Spleen (tissue), 7 donors: ENCODE results near the gene GREB1L.

Source experiments
- CTCF ChIP-seq, 11 experiments: fragments of 200-600 bp in 7 of 11; fragments of 450-650 bp in 4 of 11; sonication (generic) in 4 of 11; IDR thresholded peaks in 8 of 11; conservative IDR thresholded peaks in 3 of 11; 1 replicate in 7 of 11; 2 replicates in 4 of 11; pipeline versions ENCODE4 v1.4.0 to v1.8.0; 2016 to 2021; ENCODE audit warnings: antibody characterized with exemption in 11 of 11, inconsistent platforms in 4 of 11, mild to moderate bottlenecking in 1 of 11
- POLR2A ChIP-seq, 3 donors: fragments of 450-650 bp; IDR thresholded peaks; one replicate each; pipeline ENCODE4 v1.5.1; 2017; ENCODE audit warnings: antibody characterized with exemption in 3 of 3, mild to moderate bottlenecking in 1 of 3
- donor health status: DM: no; HTN: no; CAD: no; lungs with moderate emphysema.
- donor health status: DM: no; HTN: no; CAD: no.
- donor health status: DM: no; HTN: no; CAD: no.

- TF ChIP-seq CTCF (IDR thresholded peaks at IDR 0.05 in 8 of 11, conservative IDR thresholded peaks at IDR 0.05 in 3 of 11) (no peak), POLR2A (IDR thresholded peaks at IDR 0.05) (no peak)
Measured at GRCh38 chr18:21335927-21336488, 94.0 kb downstream of the GREB1L start.
